Measurements from ENCODE around the gene ZNF783.
"Not testable (repeated sequence)": the region's sequence is repeated elsewhere in the genome, so short reads cannot be mapped to it uniquely, and the experiment has no call there.

The ZNF783 gene

DNA sequence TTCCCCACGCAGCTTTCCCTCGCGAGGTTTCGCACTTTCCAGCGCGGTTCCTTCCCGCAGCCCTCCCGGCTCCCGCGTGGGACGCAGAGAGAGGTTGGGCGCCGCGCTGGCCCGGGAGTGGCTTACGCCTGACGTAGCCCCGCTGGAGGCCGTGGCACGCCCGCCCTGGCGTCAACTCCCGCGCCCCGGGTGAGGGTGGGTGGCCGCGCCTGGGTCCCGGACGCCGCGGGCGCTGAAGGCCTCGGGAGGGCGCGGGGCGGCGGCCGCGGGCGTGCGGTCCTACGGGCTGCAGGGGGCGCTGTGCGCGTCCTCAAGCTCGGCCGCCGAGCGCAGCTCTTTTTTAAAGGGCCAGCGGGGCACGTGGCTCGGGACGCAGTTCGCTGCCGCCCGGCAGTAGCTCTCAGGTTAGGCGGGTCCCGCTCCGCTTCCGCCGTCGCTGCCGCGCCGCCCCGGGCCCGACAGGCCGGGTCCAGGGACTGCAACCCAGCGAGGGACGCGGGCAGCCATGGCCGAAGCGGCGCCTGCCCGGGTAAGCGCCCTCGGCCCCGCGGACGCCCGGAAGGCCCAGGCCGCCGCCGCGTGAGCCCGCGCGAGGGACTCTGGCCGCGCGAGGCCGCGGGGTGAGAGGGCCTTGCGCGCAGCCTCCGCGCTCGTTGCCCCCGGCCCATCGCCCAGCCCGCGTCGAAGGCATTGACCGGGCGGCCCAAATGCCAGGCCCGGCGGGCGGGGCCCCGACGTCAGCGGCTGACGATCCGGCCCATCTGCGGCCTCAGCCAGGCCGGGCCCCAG is at the start of gene ZNF783:
TSS of gene ZNF783 (plus strand) at position 368 of the 789 bp plus-strand sequence. CDS start at position 506, 138 bp downstream.
- peak within 1 kb of the TSS; percentile 95 for H3K9ac ChIP-seq (ENCODE audit: low read depth, low read length)
- no peaks in the 10 kb centered on the region for H3K9me3 ChIP-seq (ENCODE audit: control insufficient read depth, insufficient read depth, low read length)
- H3K36me3 ChIP-seq (ENCODE audit: insufficient read depth, low read length), result peaks cover 3% of the 10 kb centered on the region; the same call in 1 of the 2 replicates
- H3K4me1 ChIP-seq (ENCODE audit: insufficient read depth, low read length), result no peaks in the 10 kb centered on the region

DNA sequence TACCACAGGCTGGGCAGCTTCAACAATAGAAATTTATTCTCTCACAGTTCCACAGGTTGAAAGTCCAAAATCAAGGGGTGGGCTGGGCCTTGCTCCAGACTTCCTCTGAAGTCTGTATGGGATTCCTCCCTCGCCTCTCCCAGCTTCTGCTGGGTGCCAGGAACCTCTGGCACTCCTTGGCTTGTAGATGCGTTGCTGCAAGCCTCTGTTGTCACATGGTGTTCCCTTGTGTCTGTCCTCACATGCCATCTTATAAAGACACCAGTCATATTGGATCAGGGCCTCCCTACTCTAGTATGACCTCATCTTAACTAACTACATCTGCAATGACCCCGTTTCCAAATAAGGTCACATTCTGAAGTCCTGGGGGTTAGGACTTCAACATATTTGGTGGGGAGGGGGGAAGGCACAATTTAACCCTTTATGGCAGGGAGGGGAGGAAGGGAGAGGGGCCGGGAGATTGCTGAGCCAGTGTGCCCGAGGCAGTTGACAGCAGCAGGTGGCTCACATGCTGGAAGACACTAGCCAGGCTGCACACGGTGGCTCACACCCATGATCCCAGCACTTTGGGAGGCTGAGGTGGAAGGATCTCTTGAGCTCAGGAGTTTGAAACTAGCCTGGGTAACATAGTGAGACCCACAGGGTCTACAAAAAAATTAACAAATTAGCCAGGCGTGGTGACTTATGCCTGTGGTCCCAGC is 47.8 kb upstream of the ZNF783 start:
- peaks cover 9% of the 10 kb centered on the region; the same call in 1 of the 2 replicates for H3K4me1 ChIP-seq (ENCODE audit: insufficient read depth, low read length)
- peaks cover 8% of the 10 kb centered on the region for H3K36me3 ChIP-seq (ENCODE audit: insufficient read depth, low read length)
- H3K9me3 ChIP-seq (ENCODE audit: control insufficient read depth, insufficient read depth, low read length), result no peaks in the 10 kb centered on the region; the same call in 1 of the 2 replicates
- H3K9ac ChIP-seq (ENCODE audit: low read depth, low read length), result no peak overlapping the region

DNA sequence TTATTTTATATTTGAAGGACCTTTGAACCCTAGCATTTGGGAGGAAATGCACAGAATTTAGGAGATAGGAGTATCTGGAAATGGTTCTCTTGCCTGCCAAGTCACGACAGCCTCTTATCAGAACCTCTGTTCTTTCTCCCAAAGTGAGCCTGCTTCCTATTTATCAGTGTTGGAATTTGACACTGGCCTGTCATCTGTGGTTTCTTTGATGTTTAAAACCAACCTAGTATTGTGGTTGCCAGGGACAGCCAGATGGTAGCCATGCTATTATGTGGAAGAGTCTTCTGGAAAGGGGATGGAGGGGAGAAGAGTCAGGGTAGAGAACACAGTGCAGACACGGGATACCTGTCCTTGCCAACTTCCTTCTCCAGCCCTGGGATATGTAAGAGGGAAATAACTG is 45.6 kb upstream of the ZNF783 start:
- peaks cover 11% of the 10 kb centered on the region for H3K36me3 ChIP-seq (ENCODE audit: insufficient read depth, low read length)
- no peaks in the 10 kb centered on the region; the same call in 1 of the 2 replicates for H3K9me3 ChIP-seq (ENCODE audit: control insufficient read depth, insufficient read depth, low read length)
- no peak overlapping the region for H3K9ac ChIP-seq (ENCODE audit: low read depth, low read length)
- peaks cover 15% of the 10 kb centered on the region; the same call in 1 of the 2 replicates for H3K4me1 ChIP-seq (ENCODE audit: insufficient read depth, low read length)

DNA sequence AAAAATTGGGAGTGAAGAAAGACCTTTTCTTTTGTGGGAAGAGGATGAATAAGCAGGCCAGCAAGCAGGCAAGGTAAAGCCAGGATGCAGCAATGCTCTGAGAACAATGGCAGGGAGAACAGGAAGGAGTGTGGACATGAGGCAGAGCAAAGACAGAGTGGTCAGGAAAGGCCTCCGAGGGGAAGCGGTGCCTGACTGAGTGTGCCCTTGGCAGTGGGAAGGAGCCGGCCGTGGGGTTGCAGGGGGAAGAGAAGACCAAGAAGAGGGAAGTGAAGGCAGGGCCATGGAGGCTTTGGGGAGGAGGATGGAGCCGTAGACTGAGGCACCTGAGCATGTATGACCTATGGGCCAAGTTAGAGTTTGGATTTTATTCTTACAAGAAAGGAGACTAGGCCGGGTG is 44.4 kb upstream of the ZNF783 start:
- Histone ChIP-seq H3K9ac (ENCODE audit: low read depth, low read length) (no peak overlapping the region), H3K9me3 (ENCODE audit: control insufficient read depth, insufficient read depth, low read length) (no peaks in the 10 kb centered on the region; the same call in 1 of the 2 replicates), H3K4me1 (ENCODE audit: insufficient read depth, low read length) (peaks cover 15% of the 10 kb centered on the region; the same call in 1 of the 2 replicates), H3K36me3 (ENCODE audit: insufficient read depth, low read length) (peaks cover 9% of the 10 kb centered on the region)

DNA sequence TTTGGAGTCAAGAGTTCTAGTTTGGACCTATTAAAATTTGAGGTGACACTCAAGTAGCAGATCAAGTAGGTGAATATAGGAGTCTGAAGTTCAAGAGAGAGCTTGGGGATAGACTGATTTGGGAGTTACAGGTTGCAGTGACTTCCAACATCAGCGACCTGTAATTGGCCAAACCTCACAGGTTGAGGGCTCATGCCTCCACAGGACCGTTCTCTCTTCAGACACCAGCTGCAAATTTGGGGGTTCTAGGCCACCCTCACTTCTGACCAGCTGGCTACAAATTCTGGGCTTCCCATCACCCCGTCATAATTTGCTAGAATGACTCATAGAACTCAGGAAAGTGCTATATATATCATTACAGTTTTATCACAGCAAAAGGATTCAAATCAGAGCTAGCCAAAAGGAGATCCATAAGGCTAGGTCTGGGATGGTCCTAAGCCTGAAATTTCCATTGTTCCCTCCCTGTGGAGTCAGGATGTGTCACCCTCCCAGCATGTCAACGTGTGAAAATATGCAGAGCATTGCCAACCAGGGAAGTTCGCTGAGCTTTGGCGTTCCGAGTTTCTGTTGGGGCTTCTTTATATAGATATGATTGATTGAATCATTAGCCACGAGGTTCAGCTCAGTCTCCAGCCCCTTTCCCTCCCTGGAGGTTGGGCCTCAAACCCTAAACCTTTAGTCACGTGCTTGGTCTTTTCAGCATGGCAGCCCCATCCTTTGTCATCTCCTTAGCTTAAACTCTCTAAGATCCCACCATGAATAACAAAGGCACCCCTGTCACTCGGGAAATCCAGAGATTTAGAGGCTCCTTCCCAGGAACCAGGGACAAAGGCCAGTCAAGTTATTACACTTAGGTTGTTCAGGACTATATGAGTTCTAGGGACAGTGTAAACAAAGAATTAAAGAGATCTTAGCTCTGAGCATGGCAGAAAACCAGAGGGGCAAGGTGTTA is 43.3 kb upstream of the ZNF783 start:
- Histone ChIP-seq H3K4me1 (ENCODE audit: insufficient read depth, low read length) (peaks cover 15% of the 10 kb centered on the region; the same call in 1 of the 2 replicates), H3K9ac (ENCODE audit: low read depth, low read length) (no peak overlapping the region), H3K9me3 (ENCODE audit: control insufficient read depth, insufficient read depth, low read length) (no peaks in the 10 kb centered on the region; the same call in 1 of the 2 replicates), H3K36me3 (ENCODE audit: insufficient read depth, low read length) (peaks cover 7% of the 10 kb centered on the region)

DNA sequence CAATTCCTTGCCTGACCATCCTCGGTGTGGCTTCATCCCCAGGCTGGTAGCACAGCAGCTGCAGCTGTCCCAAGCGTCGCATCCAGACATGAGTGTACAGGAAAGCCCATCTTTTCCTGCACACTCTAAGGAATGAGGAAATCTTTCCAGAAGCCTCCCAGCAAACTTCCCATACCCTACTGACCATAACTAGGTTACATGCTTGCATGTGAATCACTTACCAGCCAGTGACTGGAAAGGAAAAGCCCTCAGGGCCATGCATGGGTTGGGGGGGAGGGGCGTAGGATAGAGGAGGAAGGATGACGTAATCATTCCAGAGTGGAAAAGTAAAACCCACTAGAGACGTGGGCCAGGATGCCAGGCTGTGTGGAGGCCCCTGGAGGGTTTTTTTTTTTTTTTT is 41.5 kb upstream of the ZNF783 start:
- Histone ChIP-seq H3K4me1 (ENCODE audit: insufficient read depth, low read length) (peaks cover 15% of the 10 kb centered on the region; the same call in 1 of the 2 replicates), H3K9ac (ENCODE audit: low read depth, low read length) (no peak overlapping the region), H3K36me3 (ENCODE audit: insufficient read depth, low read length) (peaks cover 4% of the 10 kb centered on the region), H3K9me3 (ENCODE audit: control insufficient read depth, insufficient read depth, low read length) (no peaks in the 10 kb centered on the region; the same call in 1 of the 2 replicates)

DNA sequence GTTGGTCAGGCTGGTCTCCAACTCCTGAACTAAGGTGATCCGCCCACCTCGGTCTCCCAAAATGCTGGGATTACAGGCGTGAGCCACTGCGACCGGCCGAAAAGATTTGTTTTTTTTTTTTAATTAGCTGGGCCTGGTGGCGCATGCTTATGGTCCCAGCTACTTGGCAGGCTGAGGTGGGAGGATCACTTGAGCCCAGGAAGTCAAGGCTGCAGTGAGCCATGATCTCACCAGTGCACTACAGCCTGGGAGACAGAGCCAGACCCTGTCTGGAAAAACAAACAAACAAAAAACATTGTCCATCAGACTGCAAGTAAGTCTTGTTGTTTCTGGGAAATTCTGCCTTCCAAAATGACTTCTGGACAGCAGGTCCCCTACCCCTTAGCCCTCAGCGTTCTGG is 38.8 kb upstream of the ZNF783 start:
- no peak overlapping the region for H3K9ac ChIP-seq (ENCODE audit: low read depth, low read length)
- H3K9me3 ChIP-seq (ENCODE audit: control insufficient read depth, insufficient read depth, low read length), result no peaks in the 10 kb centered on the region; the same call in 1 of the 2 replicates
- H3K4me1 ChIP-seq (ENCODE audit: insufficient read depth, low read length), result peaks cover 15% of the 10 kb centered on the region; the same call in 1 of the 2 replicates
- peaks cover 3% of the 10 kb centered on the region; the same call in 1 of the 2 replicates for H3K36me3 ChIP-seq (ENCODE audit: insufficient read depth, low read length)

DNA sequence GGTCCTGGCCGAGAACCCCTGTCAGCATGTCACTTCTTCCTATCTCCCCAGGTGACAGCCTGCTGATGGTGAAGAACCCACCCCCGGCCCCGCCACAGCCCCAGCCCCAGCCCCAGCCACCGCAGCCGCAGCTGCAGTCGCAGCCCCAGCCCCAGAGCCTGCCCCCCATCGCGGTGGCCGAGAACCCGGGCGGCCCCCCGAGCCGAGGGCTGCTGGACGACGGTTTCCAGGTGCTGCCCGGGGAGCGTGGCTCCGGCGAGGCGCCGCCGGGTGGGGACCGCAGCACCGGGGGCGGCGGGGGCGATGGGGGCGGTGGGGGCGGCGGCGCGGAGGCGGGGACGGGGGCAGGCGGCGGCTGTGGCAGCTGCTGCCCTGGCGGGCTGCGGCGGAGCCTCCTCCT is 38.2 kb upstream of the ZNF783 start:
- Histone ChIP-seq H3K4me1 (ENCODE audit: insufficient read depth, low read length) (peaks cover 10% of the 10 kb centered on the region; the same call in 1 of the 2 replicates), H3K9ac (ENCODE audit: low read depth, low read length) (no peak overlapping the region), H3K36me3 (ENCODE audit: insufficient read depth, low read length) (peaks cover 3% of the 10 kb centered on the region; the same call in 1 of the 2 replicates), H3K9me3 (ENCODE audit: control insufficient read depth, insufficient read depth, low read length) (no peaks in the 10 kb centered on the region; the same call in 1 of the 2 replicates)

DNA sequence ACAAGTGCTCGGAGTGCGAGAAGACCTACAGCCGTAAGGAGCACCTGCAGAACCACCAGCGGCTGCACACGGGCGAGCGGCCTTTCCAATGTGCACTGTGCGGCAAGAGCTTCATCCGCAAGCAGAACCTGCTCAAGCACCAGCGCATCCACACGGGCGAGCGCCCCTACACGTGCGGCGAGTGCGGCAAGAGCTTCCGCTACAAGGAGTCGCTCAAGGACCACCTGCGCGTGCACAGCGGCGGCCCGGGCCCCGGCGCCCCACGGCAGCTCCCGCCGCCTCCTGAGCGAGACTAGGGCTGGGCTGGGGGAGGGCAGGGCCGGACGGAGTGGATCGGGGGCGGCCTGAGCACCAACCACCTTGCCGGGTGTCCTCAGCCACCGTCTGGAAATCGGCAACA is 37.6 kb upstream of the ZNF783 start:
- Histone ChIP-seq H3K36me3 (ENCODE audit: insufficient read depth, low read length) (peaks cover 3% of the 10 kb centered on the region; the same call in 1 of the 2 replicates), H3K4me1 (ENCODE audit: insufficient read depth, low read length) (peaks cover 5% of the 10 kb centered on the region; the same call in 1 of the 2 replicates), H3K9me3 (ENCODE audit: control insufficient read depth, insufficient read depth, low read length) (no peaks in the 10 kb centered on the region), H3K9ac (ENCODE audit: low read depth, low read length) (no peak overlapping the region)

DNA sequence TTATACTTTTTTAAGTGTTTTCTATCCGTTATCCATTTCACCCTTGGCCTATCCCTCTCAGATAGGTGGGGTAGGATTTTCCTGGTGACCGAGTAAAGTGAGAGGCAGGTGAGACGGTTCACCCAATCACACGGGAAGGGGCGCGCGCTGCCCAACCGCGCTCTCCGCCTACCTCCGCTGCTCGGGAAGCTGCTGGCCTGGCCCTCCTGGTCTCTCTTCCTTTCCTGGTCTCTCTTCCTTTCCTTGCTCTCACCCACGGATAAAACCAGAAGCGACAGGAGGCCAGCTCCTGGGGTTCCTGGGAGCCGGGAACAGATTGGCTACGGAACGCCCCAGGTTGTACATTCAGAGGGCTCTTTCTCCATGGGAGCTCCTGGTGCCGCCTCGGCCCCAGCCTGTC is 36.9 kb upstream of the ZNF783 start:
- Histone ChIP-seq H3K36me3 (ENCODE audit: insufficient read depth, low read length) (peaks cover 3% of the 10 kb centered on the region; the same call in 1 of the 2 replicates), H3K4me1 (ENCODE audit: insufficient read depth, low read length) (peaks cover 5% of the 10 kb centered on the region; the same call in 1 of the 2 replicates), H3K9ac (ENCODE audit: low read depth, low read length) (no peak overlapping the region), H3K9me3 (ENCODE audit: control insufficient read depth, insufficient read depth, low read length) (no peaks in the 10 kb centered on the region)

DNA sequence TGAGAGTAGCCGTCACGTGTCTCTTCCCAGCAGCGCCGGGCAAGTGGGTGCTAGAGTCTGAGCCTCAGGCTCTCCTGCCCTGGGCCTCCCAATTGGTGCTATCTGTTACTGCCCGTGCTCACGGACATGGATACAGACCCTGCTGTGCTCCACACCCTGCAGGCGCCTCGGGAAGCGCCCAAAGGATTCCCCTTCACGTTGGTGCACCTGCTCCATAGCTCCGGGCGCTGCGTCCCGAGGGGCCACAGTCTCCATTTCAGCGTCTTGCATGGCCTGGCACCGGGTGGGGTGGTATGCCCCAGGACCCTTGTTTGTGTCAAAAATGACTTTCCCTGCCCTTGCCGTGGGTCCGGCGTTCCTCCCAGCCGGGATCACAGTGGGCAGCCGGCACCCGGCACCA is 36.3 kb upstream of the ZNF783 start:
- peaks cover under 1% of the 10 kb centered on the region; the same call in 1 of the 2 replicates for H3K4me1 ChIP-seq (ENCODE audit: insufficient read depth, low read length)
- no peaks in the 10 kb centered on the region for H3K36me3 ChIP-seq (ENCODE audit: insufficient read depth, low read length)
- no peak overlapping the region for H3K9ac ChIP-seq (ENCODE audit: low read depth, low read length)
- H3K9me3 ChIP-seq (ENCODE audit: control insufficient read depth, insufficient read depth, low read length), result no peaks in the 10 kb centered on the region

DNA sequence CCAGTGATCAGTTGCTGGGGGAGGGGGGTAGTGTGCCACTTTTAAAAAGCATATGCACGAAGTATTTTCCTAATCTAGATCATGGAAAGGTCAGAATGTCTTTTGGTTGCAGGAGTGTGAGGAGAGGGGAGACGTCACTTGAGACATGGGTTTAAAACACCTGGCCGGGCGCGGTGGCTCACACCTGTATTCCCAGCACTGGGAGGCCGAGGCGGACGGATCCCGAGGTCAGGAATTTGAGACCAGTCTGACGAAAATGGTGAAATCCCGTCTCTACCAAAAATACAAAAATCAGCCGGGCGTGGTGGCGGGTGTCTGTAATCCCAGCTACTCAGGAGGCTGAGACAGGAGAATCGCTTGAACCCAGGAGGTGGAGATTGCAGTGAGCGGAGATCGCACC is 35.6 kb upstream of the ZNF783 start:
- H3K4me1 ChIP-seq (ENCODE audit: insufficient read depth, low read length); H3K9me3 ChIP-seq (ENCODE audit: control insufficient read depth, insufficient read depth, low read length); H3K9ac ChIP-seq (ENCODE audit: low read depth, low read length); H3K36me3 ChIP-seq (ENCODE audit: insufficient read depth, low read length): not testable (repeated sequence)

DNA sequence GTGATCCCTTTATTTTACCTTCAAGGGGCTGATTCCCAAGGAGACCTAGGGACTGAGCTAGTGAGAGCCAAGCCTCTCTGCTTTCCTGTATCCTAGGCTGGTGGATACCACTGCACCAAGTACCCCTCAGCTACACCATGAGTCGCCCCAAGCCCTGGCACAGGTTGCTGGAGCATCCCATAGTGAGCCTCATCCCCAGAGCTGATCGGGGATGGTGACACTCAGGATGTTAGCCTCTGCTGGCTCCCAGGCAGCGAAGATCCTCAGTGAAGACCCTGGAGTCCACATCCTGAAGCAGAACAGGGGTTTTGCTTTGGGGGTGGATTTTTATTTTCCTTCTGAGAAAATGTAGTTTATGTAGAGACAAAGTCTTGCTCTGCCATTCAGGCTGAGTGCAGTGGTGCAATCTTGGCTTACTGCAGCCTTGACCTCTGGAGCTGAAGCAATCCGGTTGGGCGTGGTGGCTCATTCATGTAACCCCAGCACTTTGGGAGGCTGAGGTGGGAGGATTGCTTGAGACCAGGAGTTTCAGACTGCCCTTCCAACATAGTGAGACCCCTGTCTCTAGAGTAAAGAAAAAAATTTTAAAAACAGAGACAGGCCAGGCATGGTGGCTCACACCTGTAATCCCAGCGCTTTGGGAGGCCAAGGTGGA is 35.0 kb upstream of the ZNF783 start:
- Histone ChIP-seq H3K9me3 (ENCODE audit: control insufficient read depth, insufficient read depth, low read length) (no peaks in the 10 kb centered on the region), H3K36me3 (ENCODE audit: insufficient read depth, low read length) (no peaks in the 10 kb centered on the region), H3K9ac (ENCODE audit: low read depth, low read length) (no peak overlapping the region), H3K4me1 (ENCODE audit: insufficient read depth, low read length) (no peaks in the 10 kb centered on the region)

Measured in ES-I3 (cell line).